ENCODE results near the gene GCNT3. TPM values are rescaled to one million over a fixed set of nuclear protein-coding genes. Genes with fewer than 3 reads are reported as not detected.
A peak's percentile ranks its signal among the peaks of the same experiment; 100 is the strongest.

The GCNT3 gene
- total RNA-seq, 2 donors from 2014 or later: 261 to 365 TPM

- Histone ChIP-seq H3K27ac (no peak overlapping the region), H3K4me3 (no peak overlapping the region), H3K4me1 (no peaks in the 10 kb centered on the region), H3K36me3 (no peaks in the 10 kb centered on the region), H3K27me3 (no peaks in the 10 kb centered on the region), H3K9me3 (no peaks in the 10 kb centered on the region), H3K9ac (ENCODE audit: low read depth in 2 of 2, low read length in 2 of 2) (no peak overlapping the region)
- DNase-seq: no peak
- no peak for TF ChIP-seq CTCF (IDR thresholded peaks at IDR 0.05)
- intact Hi-C loops (cut with DNase I): no loop called here
These were observed 13.1 kb upstream of the GCNT3 start for GRCh38 chr15:59598461-59598860.

GRCh38 chr15:59605994-59606393, 5.6 kb upstream of the GCNT3 start:
- no peak for TF ChIP-seq CTCF (IDR thresholded peaks at IDR 0.05)
- Histone ChIP-seq H3K27ac (no peak overlapping the region), H3K4me3 (no peak overlapping the region), H3K36me3 (no peaks in the 10 kb centered on the region), H3K9ac (ENCODE audit: low read depth in 2 of 2, low read length in 2 of 2) (no peak overlapping the region), H3K4me1 (no peaks in the 10 kb centered on the region), H3K9me3 (no peaks in the 10 kb centered on the region), H3K27me3 (no peaks in the 10 kb centered on the region)
- intact Hi-C loops (cut with DNase I): no loop called here
- DNase-seq: peak; percentile 65

- H3K36me3 ChIP-seq: no peaks in the 10 kb centered on the region
- intact Hi-C loops (cut with DNase I): loop anchor here (5.0 kb wide), 1 partner anchor 63 kb away; no protein-coding TSS in a partner anchor
- H3K27me3 ChIP-seq: no peaks in the 10 kb centered on the region
- H3K9ac ChIP-seq (ENCODE audit: low read depth in 2 of 2, low read length in 2 of 2): no peak overlapping the region
- no peak for TF ChIP-seq CTCF (IDR thresholded peaks at IDR 0.05)
- DNase-seq: no peak
- no peaks in the 10 kb centered on the region for H3K9me3 ChIP-seq
- H3K4me1 ChIP-seq: no peaks in the 10 kb centered on the region
- no peak overlapping the region for H3K4me3 ChIP-seq
- peak overlapping the region; percentile 47 for H3K27ac ChIP-seq
These were observed 1.6 kb upstream of the GCNT3 start for GRCh38 chr15:59609730-59610712.

GRCh38 chr15:59614153-59614552, 2.6 kb downstream of the GCNT3 start:
- H3K9ac ChIP-seq (ENCODE audit: low read depth in 2 of 2, low read length in 2 of 2): peak overlapping the region in 1 of 2 donors; percentile 51
- no peaks in the 10 kb centered on the region for H3K9me3 ChIP-seq
- no peaks in the 10 kb centered on the region for H3K4me1 ChIP-seq
- no peak for DNase-seq
- intact Hi-C loops (cut with DNase I): loop anchor here (5.0 kb wide), 1 partner anchor 67 kb away; no protein-coding TSS in a partner anchor
- TF ChIP-seq CTCF (IDR thresholded peaks at IDR 0.05): no peak
- H3K4me3 ChIP-seq: peak overlapping the region; percentile 38
- no peaks in the 10 kb centered on the region for H3K36me3 ChIP-seq
- no peaks in the 10 kb centered on the region for H3K27me3 ChIP-seq
- peak overlapping the region; percentile 80 for H3K27ac ChIP-seq

GRCh38 chr15:59615661-59616060, 4.1 kb downstream of the GCNT3 start:
- H3K4me1 ChIP-seq: no peaks in the 10 kb centered on the region
- no peaks in the 10 kb centered on the region for H3K36me3 ChIP-seq
- H3K9ac ChIP-seq (ENCODE audit: low read depth in 2 of 2, low read length in 2 of 2): peak overlapping the region in 1 of 2 donors; percentile 26
- H3K27ac ChIP-seq: peak overlapping the region; percentile 32
- DNase-seq: no peak
- peak overlapping the region; percentile 6 for H3K4me3 ChIP-seq
- no peaks in the 10 kb centered on the region for H3K9me3 ChIP-seq
- no peaks in the 10 kb centered on the region for H3K27me3 ChIP-seq
- no peak for TF ChIP-seq CTCF (IDR thresholded peaks at IDR 0.05)
- intact Hi-C loops (cut with DNase I): loop anchor here (5.0 kb wide), 1 partner anchor 83 kb away; no protein-coding TSS in a partner anchor

Measured in colonic mucosa (tissue), 4 donors.